OCI-M2 (cell line): ENCODE data around the gene TAF5L.
A peak's percentile ranks its signal among the peaks of the same experiment; 100 is the strongest.
"Not testable (repeated sequence)": the region's sequence is repeated elsewhere in the genome, so short reads cannot be mapped to it uniquely, and the experiment has no call there.

Experiments
- DNase-seq: peaks from one replicate; lab custom pipeline; 2025; ENCODE audit not compliant: unreplicated experiment; lab: John Stamatoyannopoulos, UW

The TAF5L gene

DNA sequence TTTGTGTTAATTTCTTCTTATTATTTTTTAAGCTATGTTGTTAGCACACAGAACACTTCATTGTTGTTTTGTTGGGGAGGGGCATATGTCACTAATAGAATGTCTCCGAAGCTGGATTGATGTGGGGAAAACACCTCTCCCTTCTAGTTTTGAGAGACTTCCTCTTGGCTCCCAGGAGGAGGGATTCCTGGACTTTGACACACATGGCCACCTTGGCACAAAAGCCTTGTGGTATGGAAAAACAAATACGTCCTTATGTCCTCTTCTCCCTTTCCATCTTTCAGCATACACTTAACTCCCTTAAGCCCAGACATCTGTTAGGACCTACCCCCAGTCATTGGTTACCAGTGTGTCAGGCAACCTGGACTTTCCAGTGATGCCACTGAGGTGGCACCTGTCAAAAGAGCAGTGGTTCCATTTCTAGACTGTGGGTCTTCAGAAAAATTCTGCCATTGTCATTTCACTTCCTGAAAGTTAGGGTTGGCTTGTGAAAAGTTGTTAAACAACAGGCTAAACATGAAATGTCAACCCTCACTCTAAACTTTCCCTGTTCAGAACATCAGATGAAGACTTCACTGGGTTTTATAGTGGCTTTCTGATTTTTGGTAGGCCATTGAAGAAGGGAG, 54.9 kb downstream of the TAF5L start:
- no peak for DNase-seq

DNA sequence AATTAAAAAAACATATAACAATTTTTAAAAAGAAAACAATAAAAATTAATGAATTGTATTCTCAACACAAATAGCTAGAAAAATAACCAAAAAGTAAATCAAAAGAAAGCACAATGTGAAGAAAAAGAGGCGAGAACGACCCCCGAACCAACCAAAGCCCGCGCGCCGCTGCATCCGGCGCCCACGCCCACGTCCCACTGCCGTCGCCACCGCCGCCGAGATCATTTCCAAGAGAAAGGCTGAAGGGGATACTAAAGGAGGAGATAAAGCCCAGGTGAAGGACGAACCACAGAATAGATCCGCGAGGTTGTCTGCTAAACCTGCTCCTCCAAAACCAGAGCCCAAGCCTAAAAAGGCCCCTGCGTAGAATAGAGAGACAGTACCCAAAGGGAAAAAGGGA, 55.6 kb downstream of the TAF5L start:
- DNase-seq, result no peak

DNA sequence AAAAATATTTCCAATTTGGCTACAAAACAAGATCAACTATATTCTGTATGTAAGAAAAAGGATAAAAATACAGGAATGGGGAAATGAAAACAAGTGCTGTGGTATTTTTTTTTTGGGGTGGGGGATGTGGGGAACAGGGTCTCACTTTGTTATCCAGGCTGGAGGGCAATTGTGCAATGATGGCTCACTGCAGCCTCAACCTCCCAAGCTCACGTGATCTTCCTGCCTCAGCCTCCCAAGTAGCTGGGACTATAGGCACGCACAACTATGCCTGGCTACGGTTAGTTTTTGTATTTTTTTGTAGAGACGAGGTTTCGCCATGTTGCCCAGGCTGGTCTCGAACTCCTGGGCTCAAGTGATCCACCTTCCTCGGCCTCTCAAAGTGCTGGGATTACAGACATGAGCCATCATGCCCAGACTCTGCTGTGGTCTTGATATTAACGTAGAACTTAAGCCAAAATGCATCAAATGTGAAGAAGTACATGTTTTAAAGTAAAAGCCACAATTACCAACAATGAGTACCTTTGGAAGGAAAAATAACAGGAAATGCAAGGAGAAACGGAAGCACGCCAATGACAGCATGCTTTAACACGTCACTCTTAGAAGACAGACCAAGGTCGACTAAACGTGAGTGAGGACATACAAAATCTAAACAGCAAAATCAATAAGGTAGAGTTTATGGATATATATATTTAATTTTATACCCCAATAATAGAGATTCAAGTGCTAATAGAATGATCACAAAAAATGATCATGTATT, 58.6 kb downstream of the TAF5L start:
- no peak for DNase-seq

DNA sequence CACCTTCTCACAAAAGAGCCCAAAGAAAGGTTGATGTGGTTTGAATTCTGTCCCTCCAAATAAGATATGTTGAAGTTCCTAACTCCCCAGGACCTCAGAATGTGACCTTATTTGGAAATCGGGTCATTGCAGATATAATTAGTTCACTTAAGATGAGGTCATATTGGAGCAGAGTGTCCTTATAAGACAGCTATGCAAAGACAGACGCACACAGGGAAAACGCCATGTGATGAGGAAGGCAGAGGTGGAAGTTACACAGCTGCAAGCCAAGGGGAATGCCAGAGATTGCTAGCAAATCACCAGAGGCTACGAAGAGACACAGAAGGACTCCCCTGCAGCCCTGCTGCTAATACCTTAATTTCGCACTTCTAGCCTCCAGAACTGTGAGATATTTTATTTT, 62.2 kb downstream of the TAF5L start:
- DNase-seq, result no peak

DNA sequence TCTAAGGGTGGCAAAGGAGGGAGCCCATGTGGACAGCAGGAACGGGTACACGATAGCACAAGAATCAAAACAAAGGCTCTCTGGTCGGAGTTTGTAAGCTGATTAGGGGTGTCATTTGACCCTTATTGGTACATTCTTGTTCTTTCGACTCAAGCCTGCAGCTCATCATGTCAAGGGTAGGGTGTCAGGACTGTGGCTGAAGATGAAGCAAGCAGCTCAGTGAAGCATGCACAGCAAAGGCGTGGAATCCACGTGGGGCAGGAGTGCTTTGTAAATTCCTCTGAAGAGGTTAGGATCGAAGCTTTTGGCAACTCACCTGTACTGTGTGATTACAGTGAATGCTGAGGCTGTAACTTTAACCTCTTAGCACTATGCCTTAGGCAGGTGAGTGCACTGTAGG, 62.7 kb downstream of the TAF5L start:
- DNase-seq, result no peak

DNA sequence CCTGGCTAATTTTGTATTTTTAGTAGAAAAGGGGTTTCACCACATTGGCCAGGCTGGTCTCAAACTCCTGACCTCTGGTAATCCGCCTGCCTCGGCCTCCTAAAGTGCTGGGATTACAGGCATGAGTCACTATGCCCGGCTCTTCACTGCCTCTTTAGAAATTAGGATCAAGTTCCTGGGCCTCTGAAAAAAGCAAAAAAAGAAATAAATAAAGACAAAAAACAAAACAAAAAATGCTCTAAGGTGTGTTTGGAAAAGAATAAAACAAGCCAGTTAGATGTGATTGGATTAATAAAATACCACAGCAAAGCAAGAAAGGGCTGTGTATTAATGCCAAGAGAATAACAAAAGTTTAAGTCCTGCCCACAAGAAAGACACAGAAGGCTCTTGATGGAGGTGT, 63.2 kb downstream of the TAF5L start:
- DNase-seq, result no peak

DNA sequence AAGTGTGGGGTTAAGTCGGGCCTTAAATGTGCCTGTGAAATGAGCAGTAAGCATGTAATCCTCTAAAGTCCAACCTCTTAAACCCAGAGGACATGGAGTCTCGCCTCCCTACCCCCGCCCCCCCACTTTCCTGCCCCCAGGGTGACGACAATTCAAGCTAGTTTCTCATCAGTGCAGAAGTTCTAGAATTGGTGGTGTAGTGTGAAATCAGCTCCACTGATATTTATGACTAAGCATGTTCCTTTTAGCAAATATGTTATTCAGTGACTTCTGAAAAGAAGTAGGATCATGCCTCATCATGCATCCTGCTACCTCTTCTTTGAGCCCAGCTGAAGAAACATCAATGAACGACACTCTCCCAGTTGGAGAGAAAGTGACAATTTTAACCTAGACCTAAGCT, 64.8 kb downstream of the TAF5L start:
- no peak for DNase-seq

DNA sequence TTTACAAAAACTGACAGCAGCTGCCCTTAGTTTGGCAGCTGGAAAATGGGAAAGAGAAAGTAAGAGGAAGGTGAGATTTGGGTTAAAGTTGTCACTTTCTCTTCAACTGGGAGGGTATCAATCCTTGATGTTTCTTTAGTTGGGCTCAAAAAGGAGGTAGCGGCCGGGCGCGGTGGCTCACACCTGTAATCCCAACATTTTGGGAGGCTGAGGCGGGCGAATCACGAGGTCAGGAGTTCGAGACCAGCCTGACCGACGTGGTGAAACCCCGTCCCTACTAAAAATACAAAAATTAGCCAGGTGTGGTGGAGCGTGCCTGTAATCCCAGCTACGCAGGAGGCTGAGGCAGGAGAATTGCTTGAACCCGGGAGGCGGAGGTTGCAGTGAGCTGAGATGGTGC, 65.8 kb downstream of the TAF5L start:
- DNase-seq, result not testable (repeated sequence)

DNA sequence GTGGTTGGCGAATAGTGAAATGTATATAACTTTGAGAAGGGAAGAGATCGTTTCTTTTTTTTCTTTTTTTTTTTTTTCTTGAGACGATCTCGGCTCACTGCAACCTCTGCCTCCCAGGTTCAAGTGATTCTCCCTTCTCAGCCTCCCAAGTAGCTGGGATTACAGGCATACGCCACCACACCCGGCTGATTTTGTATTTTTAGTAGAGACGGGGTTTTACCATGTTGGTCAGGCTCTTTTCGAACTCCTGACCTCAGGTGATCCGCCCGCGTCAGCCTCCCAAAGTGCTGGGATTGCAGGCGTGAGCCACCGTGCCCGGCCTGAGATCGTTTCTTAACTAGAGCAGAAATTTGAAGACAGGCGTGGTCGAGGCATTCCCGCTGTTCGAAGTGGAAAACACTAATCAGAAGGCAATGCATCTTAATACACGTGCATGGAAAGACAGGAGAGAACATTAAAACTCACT, 66.6 kb downstream of the TAF5L start:
- DNase-seq, result not testable (repeated sequence)

DNA sequence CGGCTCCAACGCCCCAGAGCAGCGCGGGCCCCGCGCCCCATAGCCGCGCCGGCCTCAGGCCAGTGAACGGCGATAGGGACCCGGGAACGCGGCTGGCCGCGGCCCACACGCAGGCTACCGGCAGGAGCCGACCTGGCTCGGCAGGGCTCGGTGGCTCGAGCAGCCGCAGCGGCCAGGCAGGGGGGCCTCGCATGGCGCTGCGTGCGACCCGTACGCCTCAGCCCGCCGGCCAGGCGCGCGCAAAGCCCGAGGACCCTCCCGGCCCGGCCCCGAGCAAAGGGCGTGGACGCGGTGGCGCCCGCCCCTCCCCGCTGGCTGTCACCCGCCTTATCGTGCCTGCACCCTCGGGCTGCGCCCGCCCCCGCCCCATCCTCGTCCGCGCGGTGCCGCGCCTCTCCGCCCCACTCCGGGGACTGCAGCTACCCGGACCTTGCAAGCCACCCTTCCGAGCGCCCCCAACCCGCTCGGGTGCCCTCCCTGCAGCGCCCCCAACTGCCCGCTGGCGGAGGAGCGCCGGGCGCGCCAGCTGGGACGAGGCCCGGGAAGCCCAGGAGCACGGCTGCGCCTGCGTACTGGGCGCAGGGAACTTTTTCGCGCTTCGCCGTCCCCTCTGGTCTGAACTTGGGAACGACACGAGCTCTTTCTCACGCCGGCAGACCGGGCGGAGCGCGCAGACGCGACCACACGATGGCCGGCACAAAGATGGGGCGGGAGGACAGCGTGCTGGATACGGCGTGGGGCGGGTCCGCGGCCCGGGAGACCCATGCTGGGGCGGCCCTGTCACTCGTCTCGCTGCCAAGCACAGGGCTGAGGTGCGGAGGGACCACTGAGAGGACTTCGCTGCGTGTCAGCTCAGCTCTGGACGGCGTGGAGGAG, 67.2 kb downstream of the TAF5L start, which contains the start of gene ABCB10:
Gene ABCB10 (minus strand): TSS at position 248 of the 876 bp plus-strand sequence. CDS start 55 bp downstream, at position 193.
- peak; percentile 63 for DNase-seq

DNA sequence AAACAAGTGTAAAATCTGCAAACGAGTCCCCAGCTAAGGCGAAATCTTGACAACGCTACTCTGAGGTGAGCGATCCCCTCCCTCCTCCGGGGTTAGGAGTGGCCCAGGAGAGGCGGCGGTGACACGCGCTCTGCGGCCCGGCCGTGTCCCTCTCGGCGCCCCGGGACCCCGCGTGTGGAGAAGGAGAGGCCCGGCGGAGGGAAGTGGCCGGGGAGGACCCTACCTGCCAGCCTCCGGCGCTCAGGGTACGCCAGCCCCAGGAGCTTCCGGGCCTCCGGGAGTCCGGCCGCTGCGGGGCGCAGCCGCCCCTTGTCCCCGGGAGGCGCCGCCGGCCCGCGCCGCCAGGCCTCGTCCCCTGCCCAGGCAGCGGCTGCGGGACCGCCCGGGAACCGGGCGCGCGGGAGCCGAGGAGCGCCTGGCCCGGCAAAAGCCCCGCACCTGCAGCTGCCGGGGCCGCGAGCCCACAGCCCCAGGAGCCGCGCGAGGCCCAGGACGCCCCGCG, 68.0 kb downstream of the TAF5L start:
- DNase-seq, result no peak

DNA sequence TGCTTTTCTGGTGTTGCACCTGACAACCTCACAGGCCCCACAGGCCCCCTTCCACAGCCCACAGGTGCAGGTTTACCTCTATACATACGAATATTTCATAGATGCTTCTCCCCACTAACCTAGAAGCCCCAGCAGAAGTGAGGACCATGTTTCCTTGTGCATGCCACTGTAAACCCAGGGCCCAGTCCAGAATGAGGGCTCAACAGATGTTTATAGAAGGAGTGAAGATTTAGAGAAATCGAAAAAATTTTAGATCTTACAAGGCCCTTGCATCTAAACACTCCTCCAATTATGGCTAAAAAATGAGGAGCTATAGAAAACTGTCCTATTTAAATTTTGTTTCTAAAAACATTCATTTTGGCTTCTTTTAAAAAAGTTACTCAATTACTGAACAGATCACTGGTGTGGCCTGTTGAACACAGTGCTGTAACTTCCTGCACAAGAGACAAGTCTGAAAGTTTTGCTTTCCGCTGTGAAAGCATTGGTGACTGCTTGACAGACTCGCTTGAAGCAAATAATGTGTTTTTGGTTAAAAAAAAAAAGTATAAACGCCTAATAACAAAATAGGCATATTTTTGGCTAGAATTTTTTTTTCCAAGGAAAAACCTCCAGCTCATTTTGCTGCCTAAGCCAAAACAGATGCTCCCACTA, 68.6 kb downstream of the TAF5L start:
- DNase-seq, result no peak

DNA sequence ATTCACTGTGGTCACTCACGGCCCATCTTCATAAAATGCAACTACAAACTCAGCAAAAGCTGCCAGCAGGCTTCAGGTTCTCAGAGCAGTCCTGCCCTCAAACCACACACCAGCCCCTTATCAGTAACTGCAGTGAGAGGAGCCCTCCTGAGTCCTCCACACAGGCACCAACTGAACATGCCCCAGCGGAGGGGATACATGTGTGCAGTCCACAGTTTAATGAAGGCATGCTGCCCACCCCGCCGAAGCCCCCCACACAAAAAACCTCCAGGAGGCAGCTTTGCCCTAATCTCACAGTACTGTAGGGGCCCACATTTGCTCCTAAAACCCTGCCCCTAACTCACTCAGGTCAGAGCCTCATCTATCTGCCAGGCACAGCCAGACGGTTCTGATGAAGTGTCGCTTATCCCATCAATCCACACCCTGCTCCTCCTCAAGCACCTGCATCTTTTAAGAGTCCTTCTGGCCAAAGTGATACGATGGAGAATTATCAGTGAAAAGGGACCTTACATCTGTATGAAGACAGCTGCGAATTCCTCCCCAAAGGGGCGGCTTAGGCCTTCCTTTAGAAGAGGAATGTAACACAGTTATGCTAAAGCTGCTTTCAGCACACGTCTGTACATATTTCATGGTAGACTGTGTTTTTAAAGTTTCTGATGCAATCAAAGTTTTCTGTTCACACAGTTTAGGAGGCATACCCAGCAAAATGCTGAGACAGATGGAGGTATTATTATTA, 70.9 kb downstream of the TAF5L start:
- peak; percentile 71 for DNase-seq

DNA sequence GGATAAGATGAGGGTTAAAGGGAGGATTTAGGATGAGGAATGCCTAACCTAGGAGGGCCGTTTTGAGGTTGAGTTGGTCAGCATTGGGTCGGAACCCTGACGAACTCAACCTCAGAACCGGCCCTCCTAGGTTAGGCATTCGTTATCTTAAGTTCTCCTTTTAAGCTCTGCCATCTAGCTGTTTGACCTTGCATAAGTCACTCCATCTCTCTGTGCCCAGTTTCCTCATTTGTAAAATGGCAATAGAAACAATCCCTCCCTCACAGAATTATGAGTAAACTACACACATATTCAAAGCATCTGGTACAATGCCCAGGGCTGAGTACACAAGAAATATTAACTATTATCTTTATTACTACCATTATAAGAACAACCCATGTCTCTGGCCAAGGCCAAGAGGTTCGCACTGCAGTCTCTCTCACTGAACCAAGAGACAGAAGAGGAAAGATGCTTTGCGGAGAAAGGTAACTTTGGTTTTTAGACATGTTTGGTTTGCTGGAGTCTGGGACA, 72.2 kb downstream of the TAF5L start:
- no peak for DNase-seq

DNA sequence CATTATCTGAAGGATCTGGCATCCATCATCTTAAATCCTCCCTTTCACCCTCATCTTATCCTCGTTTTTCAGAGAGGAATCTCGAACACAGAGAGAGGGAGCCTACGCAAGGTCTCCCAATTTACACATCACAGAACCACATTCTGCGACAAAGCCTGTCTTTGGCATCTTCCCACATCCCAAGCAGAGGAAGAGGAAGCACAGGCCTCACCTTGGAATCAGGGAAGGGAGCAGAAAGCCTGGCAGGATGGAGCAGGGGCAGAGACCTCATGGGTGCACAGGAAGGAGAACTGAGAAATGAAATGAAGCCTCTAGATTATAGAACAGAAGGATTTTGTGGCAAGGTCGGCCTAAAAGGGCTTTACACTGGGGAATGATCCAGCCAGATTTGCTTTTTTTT, 73.2 kb downstream of the TAF5L start:
- no peak for DNase-seq

DNA sequence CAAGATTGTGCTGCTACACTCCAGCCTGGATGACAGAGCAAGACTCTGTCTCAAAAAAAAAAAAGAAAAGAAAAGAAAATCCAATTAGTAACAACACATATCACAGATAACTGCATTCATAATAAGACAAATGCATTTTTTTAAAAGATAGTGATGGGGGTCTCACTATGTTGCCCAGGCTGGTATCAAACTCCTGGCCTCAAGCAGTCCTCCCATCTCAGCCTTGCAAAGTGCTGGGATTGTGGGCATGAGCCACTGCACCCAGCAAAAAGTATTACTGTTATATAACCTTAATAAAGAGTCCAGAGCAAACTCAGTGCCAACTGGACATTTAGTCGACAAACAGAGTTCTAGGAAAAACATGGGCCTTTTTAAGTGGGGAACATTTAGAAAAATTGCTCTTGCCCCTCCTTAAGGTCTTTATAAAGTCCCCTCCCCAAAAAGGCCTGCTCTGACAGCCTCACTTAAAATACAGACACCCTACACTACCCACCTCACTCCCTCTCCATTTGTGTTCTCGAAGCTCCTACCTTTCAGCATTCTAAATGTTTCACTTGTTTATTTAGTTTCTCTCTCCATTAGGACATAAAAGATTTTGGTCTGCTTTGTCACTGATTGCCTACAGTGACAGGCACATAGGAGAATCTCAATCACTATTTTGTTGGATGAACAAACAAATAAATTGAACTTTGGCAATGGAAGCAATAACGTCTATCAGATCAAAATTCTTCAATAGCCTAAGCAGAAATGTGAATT, 74.9 kb downstream of the TAF5L start:
- DNase-seq, result no peak

DNA sequence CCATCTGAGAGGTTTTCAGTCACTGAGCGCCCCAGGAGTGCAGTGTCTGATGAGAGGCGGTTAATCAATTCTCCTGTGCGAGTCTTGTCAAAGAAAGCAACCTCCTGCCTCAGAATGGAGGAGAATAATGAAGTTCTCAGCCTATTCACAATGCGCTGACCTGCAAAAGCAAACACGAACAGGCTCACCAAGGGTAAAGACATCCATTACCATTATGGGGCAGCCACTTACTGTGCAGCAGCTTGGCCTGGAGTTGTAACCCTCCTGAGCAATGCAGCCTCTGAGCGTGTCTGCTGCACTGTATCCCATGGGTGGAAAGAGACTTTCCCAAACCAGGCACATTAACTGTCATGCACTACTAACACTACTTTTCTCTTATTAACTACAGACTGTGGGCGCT, 78.4 kb downstream of the TAF5L start:
- DNase-seq, result no peak

DNA sequence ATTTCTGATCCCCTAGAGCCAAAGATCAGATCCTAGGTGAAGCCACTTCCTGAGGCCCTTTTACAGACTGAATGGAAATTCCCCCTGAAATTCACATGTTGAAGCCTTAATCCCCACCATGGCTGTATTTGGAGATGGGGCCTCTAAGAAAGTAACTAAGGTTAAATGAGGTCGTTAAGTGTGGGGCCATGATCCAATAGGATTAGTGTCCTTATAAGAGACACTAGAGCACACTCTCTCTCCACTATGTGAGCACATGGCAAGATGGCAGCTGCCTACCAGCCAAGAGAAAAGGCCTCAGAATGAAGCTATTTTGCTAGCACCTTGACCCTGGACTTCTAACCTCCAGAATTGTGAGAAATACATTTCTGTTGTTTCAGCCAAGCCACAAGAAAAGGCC, 81.3 kb downstream of the TAF5L start:
- no peak for DNase-seq
